ENCODE measurements around the gene TM9SF2. TPM values are rescaled to one million over a fixed set of nuclear protein-coding genes. Genes with fewer than 3 reads are reported as not detected.

TM9SF2 gene
- total and polyA plus RNA-seq, 4 donors: 41.3 to 93.3 (median 73.6) TPM

GRCh38 chr13:99587893-99588606 lies 86.8 kb downstream of the TM9SF2 start:
- intact Hi-C loops (cut with DNase I): loop anchor here in 1 of 2 donors (5.0 to 10.0 kb wide), 2 partner anchors 83 to 1084 kb away; partner anchors contain the start of genes TM9SF2 and TMTC4
- Histone ChIP-seq H3K36me3 (ENCODE audit: control insufficient read depth in 1 of 2, insufficient read depth in 2 of 2, low read length in 1 of 2) (no peaks in the 10 kb centered on the region), H3K27ac (ENCODE audit: low read depth in 1 of 2, low read length in 2 of 2) (no peak overlapping the region), H3K9me3 (ENCODE audit: control insufficient read depth, low read length) (no peaks in the 10 kb centered on the region), H3K27me3 (ENCODE audit: control insufficient read depth in 1 of 2, insufficient read depth in 2 of 2, low read length in 1 of 2) (no peaks in the 10 kb centered on the region), H3K4me3 (ENCODE audit: low read length in 2 of 2) (no peak overlapping the region), H3K4me1 (ENCODE audit: control insufficient read depth in 1 of 2, insufficient read depth in 2 of 2, low read length in 2 of 2) (no peaks in the 10 kb centered on the region)
- DNase-seq: no peak
- no peak for ATAC-seq (ENCODE audit: low FRiP score)
- WGBS, 2 donors: 97% methylated on average over 4 of the region's 4 CpGs

- Histone ChIP-seq H3K27ac (ENCODE audit: low read depth in 1 of 2, low read length in 2 of 2) (no peak overlapping the region), H3K9me3 (ENCODE audit: control insufficient read depth, low read length) (no peaks in the 10 kb centered on the region), H3K27me3 (ENCODE audit: control insufficient read depth in 1 of 2, insufficient read depth in 2 of 2, low read length in 1 of 2) (no peaks in the 10 kb centered on the region), H3K36me3 (ENCODE audit: control insufficient read depth in 1 of 2, insufficient read depth in 2 of 2, low read length in 1 of 2) (no peaks in the 10 kb centered on the region), H3K4me1 (ENCODE audit: control insufficient read depth in 1 of 2, insufficient read depth in 2 of 2, low read length in 2 of 2) (no peaks in the 10 kb centered on the region), H3K4me3 (ENCODE audit: low read length in 2 of 2) (no peak overlapping the region)
- DNase-seq (no peak), ATAC-seq (ENCODE audit: low FRiP score) (no peak)
- WGBS, 2 donors: 49 to 50% methylated on average over 6 of the region's 6 CpGs
- intact Hi-C loops (cut with DNase I): loop anchor here in 1 of 2 donors (5.0 to 10.0 kb wide), 2 partner anchors 85 to 1083 kb away; partner anchors contain the start of genes TM9SF2 and TMTC4
Measured at GRCh38 chr13:99589575-99589974, 88.3 kb downstream of the TM9SF2 start.

- Histone ChIP-seq H3K4me3 (ENCODE audit: low read length in 2 of 2) (no peak overlapping the region), H3K27me3 (ENCODE audit: control insufficient read depth in 1 of 2, insufficient read depth in 2 of 2, low read length in 1 of 2) (no peaks in the 10 kb centered on the region), H3K27ac (ENCODE audit: low read depth in 1 of 2, low read length in 2 of 2) (peak overlapping the region in 1 of 2 donors; percentile 58), H3K9me3 (ENCODE audit: control insufficient read depth, low read length) (no peaks in the 10 kb centered on the region), H3K4me1 (ENCODE audit: control insufficient read depth in 1 of 2, insufficient read depth in 2 of 2, low read length in 2 of 2) (no peaks in the 10 kb centered on the region), H3K36me3 (ENCODE audit: control insufficient read depth in 1 of 2, insufficient read depth in 2 of 2, low read length in 1 of 2) (no peaks in the 10 kb centered on the region)
- no peak for DNase-seq
- peak; percentile 61 for ATAC-seq (ENCODE audit: low FRiP score)
- intact Hi-C loops (cut with DNase I): no loop called here
- WGBS, 2 donors: 0 to 9% methylated on average over 3 of the region's 3 CpGs
Measured at GRCh38 chr13:99590519-99591011, 89.3 kb downstream of the TM9SF2 start.

- H3K4me1 ChIP-seq (ENCODE audit: control insufficient read depth in 1 of 2, insufficient read depth in 2 of 2, low read length in 2 of 2): no peaks in the 10 kb centered on the region
- intact Hi-C loops (cut with DNase I): no loop called here
- H3K9me3 ChIP-seq (ENCODE audit: control insufficient read depth, low read length): no peaks in the 10 kb centered on the region
- H3K4me3 ChIP-seq (ENCODE audit: low read length in 2 of 2): no peak overlapping the region
- ATAC-seq (ENCODE audit: low FRiP score): no peak
- H3K36me3 ChIP-seq (ENCODE audit: control insufficient read depth in 1 of 2, insufficient read depth in 2 of 2, low read length in 1 of 2): no peaks in the 10 kb centered on the region
- no peak overlapping the region for H3K27ac ChIP-seq (ENCODE audit: low read depth in 1 of 2, low read length in 2 of 2)
- 92 to 94% methylated on average over 5 of the region's 5 CpGs for WGBS, 2 donors
- H3K27me3 ChIP-seq (ENCODE audit: control insufficient read depth in 1 of 2, insufficient read depth in 2 of 2, low read length in 1 of 2): no peaks in the 10 kb centered on the region
- DNase-seq: no peak
Measured at GRCh38 chr13:99596180-99596579, 94.9 kb downstream of the TM9SF2 start.

- WGBS, 2 donors: 76 to 81% methylated on average over 7 of the region's 7 CpGs
- intact Hi-C loops (cut with DNase I): no loop called here
- DNase-seq: no peak
Measured at GRCh38 chr13:99600318-99600717, 99.0 kb downstream of the TM9SF2 start.

GRCh38 chr13:99601535-99601934 lies 100.3 kb downstream of the TM9SF2 start:
- H3K36me3 ChIP-seq (ENCODE audit: control insufficient read depth in 1 of 2, insufficient read depth in 2 of 2, low read length in 1 of 2): no peaks in the 10 kb centered on the region

More at GRCh38 chr13:99600318-99600717, 99.0 kb downstream of the TM9SF2 start:
- H3K9me3 ChIP-seq (ENCODE audit: control insufficient read depth, low read length): no peaks in the 10 kb centered on the region
- no peak overlapping the region for H3K4me3 ChIP-seq (ENCODE audit: low read length in 2 of 2)
- no peaks in the 10 kb centered on the region for H3K4me1 ChIP-seq (ENCODE audit: control insufficient read depth in 1 of 2, insufficient read depth in 2 of 2, low read length in 2 of 2)
- H3K27me3 ChIP-seq (ENCODE audit: control insufficient read depth in 1 of 2, insufficient read depth in 2 of 2, low read length in 1 of 2): no peaks in the 10 kb centered on the region
- H3K27ac ChIP-seq (ENCODE audit: low read depth in 1 of 2, low read length in 2 of 2): no peak overlapping the region
- H3K36me3 ChIP-seq (ENCODE audit: control insufficient read depth in 1 of 2, insufficient read depth in 2 of 2, low read length in 1 of 2): no peaks in the 10 kb centered on the region
- ATAC-seq (ENCODE audit: low FRiP score): no peak

GRCh38 chr13:99604636-99605035 lies 103.4 kb downstream of the TM9SF2 start:
- peaks cover 0 to 2% of the 10 kb centered on the region in 2 donors for H3K27me3 ChIP-seq (ENCODE audit: control insufficient read depth in 1 of 2, insufficient read depth in 2 of 2, low read length in 1 of 2)
- H3K36me3 ChIP-seq (ENCODE audit: control insufficient read depth in 1 of 2, insufficient read depth in 2 of 2, low read length in 1 of 2): no peaks in the 10 kb centered on the region
- H3K4me3 ChIP-seq (ENCODE audit: low read length in 2 of 2): no peak overlapping the region
- intact Hi-C loops (cut with DNase I): no loop called here
- H3K27ac ChIP-seq (ENCODE audit: low read depth in 1 of 2, low read length in 2 of 2): no peak overlapping the region
- 96 to 97% methylated on average over 3 of the region's 3 CpGs for WGBS, 2 donors
- H3K4me1 ChIP-seq (ENCODE audit: control insufficient read depth in 1 of 2, insufficient read depth in 2 of 2, low read length in 2 of 2): peaks cover 0 to 2% of the 10 kb centered on the region in 2 donors
- DNase-seq (no peak), ATAC-seq (ENCODE audit: low FRiP score) (no peak)
- H3K9me3 ChIP-seq (ENCODE audit: control insufficient read depth, low read length): no peaks in the 10 kb centered on the region

More at GRCh38 chr13:99601535-99601934, 100.3 kb downstream of the TM9SF2 start:
- 78 to 90% methylated on average over 5 of the region's 5 CpGs for WGBS, 2 donors
- H3K4me1 ChIP-seq (ENCODE audit: control insufficient read depth in 1 of 2, insufficient read depth in 2 of 2, low read length in 2 of 2): peaks cover 0 to 2% of the 10 kb centered on the region in 2 donors
- H3K27ac ChIP-seq (ENCODE audit: low read depth in 1 of 2, low read length in 2 of 2): no peak overlapping the region
- no peak overlapping the region for H3K4me3 ChIP-seq (ENCODE audit: low read length in 2 of 2)
- DNase-seq: no peak
- peaks cover 0 to under 1% of the 10 kb centered on the region in 2 donors for H3K27me3 ChIP-seq (ENCODE audit: control insufficient read depth in 1 of 2, insufficient read depth in 2 of 2, low read length in 1 of 2)
- intact Hi-C loops (cut with DNase I): no loop called here
- H3K9me3 ChIP-seq (ENCODE audit: control insufficient read depth, low read length): no peaks in the 10 kb centered on the region
- no peak for ATAC-seq (ENCODE audit: low FRiP score)

DNA sequence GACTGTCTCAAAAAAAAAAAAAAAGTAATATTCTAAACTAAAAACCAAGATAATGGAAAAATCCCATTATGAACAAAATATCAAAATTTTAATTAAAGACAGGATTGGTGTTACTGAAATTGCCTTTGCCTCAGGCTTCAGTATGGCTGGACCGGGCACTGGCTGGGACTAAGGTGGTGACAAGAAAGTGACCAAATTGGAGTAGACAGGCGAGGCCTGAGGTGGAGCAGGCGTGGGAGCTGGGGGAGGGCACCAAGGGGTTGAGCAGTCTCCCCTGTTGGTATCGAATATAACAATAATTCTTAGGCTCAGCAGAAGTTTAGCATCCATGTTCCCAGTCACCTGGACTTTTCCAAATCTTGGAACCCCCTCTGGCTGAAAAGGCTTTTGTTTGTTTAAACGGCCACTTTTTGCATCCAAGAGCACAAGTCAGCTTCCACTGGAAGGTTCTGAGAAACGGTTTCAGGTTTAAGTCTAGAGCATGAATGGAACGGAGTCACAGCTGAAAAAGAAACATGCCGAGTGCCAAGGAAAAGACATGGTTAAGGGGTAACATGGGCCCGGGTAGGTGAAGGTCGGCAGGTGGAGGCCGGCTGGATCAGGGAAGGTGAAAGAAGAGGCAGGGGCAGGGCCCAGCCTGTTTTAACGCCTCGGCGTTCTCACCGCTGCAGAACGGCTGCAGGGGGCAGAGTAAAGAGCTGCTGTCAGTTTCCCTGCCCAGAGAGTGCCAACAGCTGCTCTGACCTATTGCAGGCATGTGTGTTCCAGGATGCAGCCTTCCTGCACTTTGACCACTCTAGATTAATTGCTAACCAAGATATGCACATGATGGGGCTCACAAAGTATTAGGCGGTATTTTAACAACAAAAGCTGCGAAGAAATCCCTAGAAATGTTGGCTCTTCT lies 104.4 kb downstream of the TM9SF2 start:
- ATAC-seq (ENCODE audit: low FRiP score): peak; percentile 72
- no peaks in the 10 kb centered on the region for H3K36me3 ChIP-seq (ENCODE audit: control insufficient read depth in 1 of 2, insufficient read depth in 2 of 2, low read length in 1 of 2)
- peak; percentile 62 to 78 for DNase-seq
- intact Hi-C loops (cut with DNase I): no loop called here
- peak overlapping the region in 1 of 2 donors; percentile 4 for H3K27ac ChIP-seq (ENCODE audit: low read depth in 1 of 2, low read length in 2 of 2)
- 14 to 18% methylated on average over 18 of the region's 18 CpGs for WGBS, 2 donors
- no peaks in the 10 kb centered on the region for H3K9me3 ChIP-seq (ENCODE audit: control insufficient read depth, low read length)
- peaks cover 0 to 2% of the 10 kb centered on the region in 2 donors for H3K27me3 ChIP-seq (ENCODE audit: control insufficient read depth in 1 of 2, insufficient read depth in 2 of 2, low read length in 1 of 2)
- H3K4me1 ChIP-seq (ENCODE audit: control insufficient read depth in 1 of 2, insufficient read depth in 2 of 2, low read length in 2 of 2): peaks cover 0 to 2% of the 10 kb centered on the region in 2 donors
- peak overlapping the region; percentile 13 to 25 for H3K4me3 ChIP-seq (ENCODE audit: low read length in 2 of 2)
